HT-29 (cell line): Measurements from ENCODE around the gene ZP2. TPM values are rescaled to one million over a fixed set of nuclear protein-coding genes. Genes with fewer than 3 reads are reported as not detected.
"Not testable (repeated sequence)": the region's sequence is repeated elsewhere in the genome, so short reads cannot be mapped to it uniquely, and the experiment has no call there.

ENCODE experiments used
- DNase-seq: peaks from one replicate; pipeline ENCODE4 v3.0.0-alpha.2; 2015; ENCODE audit warnings: low spot score
- total RNA-seq: library from RNA; depleted of rRNA; stranded (reverse); fragments of >200 nt; shearing (Covaris generic); gene quantifications from 2 replicates; pipeline ENCODE4 v1.2.3, GENCODE V29; 2014; rRNA removed

ZP2 gene
- total RNA-seq = not detected in 2 replicates

DNA sequence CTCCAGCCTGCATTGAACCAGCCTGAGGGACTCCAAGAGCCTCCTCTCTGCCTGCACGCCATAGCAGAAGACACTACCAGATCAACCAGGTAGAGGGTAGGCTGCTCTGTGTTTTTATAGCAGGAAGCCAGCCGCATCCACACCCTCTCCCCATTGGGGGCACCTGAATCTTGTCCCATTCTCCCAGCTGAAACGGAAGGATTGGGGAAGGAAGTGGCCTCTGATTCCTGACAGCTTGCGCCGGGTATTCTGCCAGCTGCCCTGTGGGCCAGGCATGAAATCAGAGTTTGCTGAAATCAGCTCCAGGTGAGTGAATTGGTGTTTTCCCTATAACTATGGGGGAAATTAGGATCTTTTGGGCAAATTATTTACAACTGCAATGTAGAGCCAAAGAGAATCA is at the start of gene ZP2:
TSS of gene ZP2 (minus strand) at position 89 of the 400 bp plus-strand sequence. CDS start at position 62, 27 bp downstream.
- no peak for DNase-seq

DNA sequence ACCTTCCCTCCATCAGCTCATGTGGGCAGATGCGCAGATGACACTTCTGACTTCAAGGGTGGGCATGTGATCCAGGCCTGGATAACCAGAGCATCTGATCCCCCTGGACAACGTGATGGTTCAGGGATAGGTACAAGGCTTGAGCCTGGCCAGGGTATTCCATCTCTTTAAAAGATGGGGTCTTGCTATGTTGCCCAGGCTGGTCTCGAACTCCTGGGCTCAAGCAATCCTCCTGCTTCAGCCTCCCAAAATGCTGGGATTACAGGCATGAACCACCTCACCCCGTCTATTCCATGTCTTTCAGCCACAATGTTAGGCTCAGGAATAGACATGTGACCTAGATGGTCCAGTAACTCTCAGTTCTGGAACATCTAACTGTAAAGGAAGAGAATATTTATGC is 45.9 kb upstream of the ZP2 start:
- no peak for DNase-seq

DNA sequence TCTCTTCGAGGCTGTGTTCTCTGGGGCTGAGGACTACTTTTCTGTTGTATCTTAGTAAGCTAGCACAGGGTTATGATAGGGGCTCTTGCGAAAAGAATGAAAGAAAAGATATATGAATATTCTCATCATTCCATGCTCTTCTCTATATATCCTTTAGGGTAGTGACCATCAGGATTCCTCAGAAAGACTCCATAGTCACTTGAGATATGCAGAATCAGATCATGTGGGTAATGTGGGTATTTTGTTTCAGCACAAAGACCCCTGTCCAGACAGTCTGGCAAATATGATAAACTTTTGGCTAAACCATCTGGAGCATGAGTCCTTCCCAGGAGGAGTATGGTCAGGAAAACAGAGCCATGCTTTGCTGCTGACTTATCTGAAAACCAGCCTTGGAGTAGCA is 45.3 kb upstream of the ZP2 start:
- DNase-seq = no peak

DNA sequence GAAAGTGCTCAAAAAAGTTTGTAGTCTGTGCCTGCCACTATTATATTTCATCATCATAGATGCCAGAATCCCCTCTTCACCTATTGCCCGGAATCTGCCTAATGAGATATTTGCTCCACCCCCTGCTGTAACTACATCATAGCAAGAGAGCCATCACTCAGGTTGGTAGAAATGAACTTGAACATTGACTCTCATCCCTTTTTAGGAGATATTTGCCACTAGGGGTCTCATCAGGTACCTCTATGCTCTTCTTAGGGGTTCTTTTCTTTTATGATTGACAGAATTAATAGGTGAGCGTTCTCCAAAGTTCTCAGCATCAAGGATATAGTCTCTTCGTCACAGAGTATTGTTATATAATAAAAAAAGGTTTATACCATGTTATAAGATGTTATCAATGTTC is 42.1 kb upstream of the ZP2 start:
- no peak for DNase-seq

DNA sequence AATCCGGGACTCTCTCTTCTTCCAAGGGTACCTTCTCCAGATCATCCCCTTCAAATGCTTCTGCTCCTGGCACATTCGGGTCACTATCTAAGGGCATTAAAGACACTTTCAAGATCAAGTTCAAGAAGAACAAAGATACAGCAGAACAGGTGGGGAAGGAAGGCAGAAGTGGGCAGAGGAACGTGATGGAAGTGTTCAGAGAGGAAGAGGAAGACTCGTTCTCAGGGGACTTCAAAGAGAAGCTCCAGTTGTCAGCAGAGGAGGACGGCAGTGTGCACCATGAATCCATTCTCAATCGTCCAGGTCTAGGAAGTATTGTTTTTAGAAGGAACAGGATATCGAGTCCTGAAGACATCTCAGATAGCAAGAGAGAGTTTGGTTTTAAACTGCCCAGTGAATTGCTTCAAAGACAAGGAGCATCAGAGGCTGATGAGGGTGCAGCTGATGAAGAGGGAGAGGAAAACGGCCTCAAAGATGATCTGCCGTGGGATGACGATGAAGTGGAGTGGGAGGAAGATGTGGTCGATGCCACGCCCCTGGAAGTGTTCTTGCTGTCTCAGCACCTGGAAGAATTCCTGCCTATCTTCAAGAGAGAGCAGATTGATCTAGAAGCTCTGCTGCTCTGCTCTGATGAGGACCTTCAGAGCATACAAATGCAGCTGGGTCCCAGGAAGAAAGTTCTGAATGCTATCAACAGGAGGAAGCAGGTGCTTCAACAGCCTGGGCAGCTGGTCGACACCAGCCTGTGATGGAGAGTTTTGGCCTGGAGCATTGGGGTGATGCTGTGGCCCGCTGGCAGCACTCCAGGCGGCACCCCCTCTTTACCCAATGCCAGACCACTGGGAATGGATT is 38.9 kb upstream of the ZP2 start:
- DNase-seq = no peak

DNA sequence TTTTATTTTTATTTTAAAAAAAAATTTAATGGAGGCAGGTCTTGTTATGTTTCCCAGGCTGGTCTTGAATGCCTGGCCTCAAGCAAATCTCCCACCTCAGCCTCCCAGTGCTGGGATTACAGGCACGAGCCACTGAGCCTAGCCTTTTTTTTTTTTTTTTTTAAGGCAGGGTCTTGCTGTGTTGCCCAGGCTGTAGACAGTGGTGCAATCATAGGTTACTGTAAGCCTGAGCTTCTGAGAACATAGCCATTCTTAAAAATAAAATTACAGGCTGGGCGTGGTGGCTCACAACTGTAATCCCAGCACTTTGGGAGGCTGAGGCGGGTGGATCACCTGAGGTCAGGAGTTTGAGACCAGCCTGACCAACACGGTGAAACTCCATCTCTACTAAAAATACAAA is 36.8 kb upstream of the ZP2 start:
- DNase-seq = not testable (repeated sequence)

DNA sequence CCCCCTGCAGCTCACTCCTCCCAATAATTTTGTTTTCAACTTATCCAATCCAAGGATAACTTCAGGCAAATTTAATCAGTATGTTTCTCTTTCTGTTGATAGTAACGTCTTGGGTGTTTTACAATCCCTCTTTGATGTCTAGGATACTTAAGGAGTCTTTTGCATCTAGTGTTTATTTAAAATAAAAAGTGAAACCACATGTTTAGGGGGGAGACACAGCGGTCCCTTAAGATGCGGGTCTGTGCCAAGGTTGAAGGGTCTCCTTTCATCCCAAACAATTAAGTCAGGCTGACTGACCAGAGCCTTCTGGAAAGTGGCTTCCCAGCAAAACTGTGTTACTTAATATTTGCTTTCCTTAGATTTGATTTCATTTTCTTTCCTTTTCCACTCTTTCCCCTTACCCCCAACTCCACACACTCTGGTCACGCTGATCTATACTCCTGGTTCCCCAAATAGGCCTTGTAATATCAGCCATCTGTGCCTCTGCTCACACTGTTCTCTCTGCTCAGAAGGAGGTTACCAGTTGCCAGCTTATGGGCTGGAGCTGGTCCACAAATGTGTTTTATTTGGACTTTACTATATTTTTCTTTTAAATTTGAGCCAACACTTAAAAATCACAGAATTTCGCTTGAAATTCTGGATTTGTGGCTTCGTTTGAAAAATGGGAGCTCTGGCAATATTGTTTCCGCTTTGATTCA is 33.3 kb upstream of the ZP2 start:
- no peak for DNase-seq

DNA sequence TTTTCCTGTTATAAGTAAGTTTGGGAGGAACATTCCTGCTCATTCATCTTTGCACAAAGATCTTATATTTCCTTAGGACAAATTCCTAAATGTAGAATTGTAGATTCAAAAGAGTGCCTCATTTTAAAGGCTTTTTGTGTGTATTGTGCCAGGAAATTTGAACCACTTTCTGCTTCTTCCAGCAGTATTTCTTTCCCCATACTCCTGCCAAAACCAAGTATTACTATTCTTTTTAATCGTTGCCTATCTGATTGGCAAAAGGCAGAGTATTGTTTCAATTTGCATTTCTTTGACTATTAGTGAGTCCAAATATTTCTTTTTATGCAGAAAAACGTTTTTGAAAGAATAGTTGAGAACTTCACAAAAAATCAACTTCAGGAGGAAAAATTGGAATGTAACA is 31.4 kb upstream of the ZP2 start:
- DNase-seq = no peak

DNA sequence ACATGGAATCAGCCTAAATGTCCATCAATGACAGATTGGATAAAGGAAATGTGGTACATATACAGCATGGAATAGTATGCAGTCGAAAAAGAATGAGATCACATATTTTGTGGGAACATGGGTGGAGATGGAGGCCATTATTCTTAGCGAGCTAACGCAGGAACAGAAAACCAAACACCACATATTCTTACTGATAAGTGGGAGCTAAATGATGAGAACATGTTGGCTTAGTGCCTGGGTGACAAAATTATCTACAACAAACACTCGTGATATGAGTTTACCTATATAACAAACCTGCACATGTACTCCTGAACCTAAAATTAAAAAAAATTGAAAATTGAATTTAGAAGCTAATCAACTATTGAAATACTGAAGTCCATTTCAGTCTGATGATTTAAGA is 28.3 kb upstream of the ZP2 start:
- DNase-seq = no peak

DNA sequence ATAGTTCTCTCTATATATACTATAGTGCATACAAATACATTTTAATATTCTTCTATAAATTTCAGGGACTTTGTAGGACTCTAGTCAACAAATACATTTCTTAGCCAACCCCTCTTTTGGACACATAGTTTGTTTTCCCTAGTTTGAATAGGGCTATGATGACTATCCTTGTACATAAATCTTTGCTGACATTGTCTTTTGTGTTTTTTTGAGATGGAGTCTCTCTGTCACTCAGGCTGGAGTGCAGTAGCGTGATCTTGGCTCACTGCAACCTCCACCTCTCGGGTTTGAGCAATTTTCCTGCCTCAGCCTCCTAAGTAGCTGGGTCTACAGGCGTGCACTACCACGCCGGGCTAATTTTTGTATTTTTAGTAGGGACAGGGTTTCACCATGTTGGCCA is 25.5 kb upstream of the ZP2 start:
- DNase-seq = no peak

DNA sequence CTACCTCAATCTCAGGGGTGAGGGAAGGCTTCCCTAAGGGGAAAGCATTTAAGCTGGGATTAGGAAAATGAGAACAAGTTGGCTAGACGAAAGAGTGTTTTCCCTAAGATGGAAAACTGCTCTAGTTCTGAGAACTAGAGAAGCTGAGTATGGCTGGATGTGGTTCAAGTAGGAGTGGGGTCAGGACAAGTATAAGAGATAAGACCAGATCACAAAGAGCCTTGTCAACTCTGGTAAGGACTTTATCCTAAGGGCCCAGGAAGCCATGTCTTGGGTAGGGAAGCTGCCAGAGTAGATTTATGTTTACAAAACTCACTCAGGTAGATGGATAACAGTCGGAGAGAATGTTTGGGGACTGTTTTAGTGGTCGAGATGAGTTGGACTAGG is 23.8 kb upstream of the ZP2 start:
- no peak for DNase-seq

DNA sequence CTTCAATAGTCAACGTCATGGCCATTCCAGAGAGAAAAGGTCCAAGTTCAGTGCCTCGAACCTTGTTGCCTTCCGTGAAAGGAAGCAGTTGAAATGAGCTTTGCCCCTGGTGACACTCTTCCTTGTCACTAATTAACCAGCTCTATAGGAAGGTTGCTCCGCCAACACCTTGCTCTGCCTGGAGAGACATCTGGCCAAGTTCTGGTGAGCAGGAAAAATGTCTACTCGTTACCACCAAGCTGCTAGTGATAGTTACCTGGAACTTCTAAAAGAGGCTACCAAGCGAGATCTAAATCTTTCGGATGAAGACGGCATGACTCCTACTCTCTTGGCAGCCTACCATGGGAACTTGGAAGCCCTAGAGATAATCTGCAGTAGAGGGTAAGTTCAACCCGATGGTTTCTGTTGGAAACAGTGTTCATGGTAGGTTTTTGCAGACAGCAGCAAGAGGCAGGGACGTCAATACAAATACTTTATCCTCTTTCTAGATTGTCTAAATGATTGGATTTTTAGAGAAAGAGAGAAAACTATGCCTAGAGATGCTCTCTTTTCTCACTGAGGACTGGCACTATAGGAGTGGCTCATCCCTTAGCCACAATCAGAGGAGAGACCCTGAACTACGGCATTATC is 22.3 kb upstream of the ZP2 start, which contains the start of gene ANKS4B:
TSS of gene ANKS4B (plus strand) at position 179 of the 630 bp plus-strand sequence. CDS start at position 218, 39 bp downstream.
- peak; percentile 76 for DNase-seq

DNA sequence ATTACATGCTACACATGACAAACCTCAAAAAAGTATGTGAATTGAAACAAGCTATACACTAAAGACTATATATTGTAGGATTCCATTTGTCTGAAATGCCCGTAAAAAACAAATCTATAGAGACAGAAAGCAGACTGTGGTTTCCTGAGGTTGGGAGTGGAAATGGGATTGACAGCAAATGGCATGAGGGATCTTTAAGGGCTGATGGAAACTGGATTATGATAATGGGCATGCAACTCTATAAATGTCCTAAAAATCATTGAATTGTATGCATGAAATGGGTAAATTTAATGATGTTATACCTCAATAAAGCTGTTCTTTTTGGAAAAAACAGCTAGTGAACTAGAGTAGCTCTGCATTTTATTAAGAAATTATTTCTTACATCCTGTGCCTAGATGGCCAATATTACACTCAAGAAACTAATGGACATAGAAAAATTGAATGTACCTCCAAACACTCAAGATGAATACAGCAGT is 21.7 kb upstream of the ZP2 start:
- DNase-seq = no peak

DNA sequence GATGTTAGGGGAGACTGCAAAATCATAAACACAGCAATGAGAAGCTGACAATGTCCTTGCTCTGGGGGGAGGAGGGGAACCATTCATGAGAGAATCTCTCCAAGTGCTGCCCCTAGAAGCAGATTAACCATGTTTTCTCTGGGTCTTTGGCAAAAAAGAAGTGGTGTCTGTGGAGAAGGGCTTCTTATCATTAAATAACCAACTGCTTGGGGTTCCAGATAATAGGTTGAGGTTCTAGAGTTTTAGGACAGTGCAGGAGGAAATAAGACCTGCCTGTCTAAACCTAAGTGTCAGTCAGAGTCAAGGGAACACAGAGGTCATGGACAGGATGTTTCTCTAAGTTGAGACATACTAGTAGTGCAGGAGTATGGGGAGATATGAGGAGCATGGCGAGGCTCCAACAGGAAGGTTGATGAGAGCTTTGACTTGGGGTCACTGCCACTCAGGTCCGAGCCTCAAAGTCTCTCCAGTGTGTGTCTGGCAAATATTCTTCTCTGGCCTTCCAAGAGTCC is 17.0 kb upstream of the ZP2 start:
- DNase-seq = no peak

DNA sequence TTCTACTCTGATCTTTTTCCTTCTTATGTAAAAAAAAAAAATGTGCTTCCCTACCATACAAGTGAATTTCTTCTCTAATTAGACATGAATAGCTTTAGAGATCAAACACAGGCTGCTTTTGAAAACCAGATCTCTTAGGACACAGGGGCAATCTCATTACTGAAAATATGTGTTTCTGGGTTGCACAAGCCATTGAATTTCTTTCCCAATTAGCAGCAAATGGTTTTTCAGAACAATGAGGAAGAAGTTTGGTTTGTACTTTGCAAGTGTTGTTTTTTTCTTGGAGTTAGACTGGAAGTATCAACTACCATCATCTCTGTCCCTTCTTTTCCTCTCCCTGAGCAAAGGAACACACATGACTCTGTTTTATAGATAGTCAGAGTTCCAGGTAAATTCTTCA is 16.5 kb upstream of the ZP2 start:
- no peak for DNase-seq

DNA sequence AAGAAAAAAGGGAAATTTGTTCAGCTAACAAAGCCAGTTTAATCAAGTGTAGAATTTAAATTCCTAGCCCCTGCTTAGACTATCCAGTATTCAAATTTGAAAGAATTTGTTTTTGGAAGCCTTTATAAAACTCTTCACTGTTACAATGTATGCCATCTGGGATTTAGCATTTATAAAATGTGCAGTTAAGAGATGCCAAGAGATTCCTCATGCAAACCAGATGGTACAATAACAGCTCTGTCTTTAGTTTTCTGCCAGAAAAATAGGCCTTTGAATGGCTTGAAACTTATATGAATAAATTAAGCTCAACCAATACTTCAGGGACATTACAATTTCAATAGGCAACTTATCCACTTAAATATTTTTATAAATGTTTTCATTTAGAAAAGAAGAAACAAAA is 15.4 kb upstream of the ZP2 start:
- no peak for DNase-seq

DNA sequence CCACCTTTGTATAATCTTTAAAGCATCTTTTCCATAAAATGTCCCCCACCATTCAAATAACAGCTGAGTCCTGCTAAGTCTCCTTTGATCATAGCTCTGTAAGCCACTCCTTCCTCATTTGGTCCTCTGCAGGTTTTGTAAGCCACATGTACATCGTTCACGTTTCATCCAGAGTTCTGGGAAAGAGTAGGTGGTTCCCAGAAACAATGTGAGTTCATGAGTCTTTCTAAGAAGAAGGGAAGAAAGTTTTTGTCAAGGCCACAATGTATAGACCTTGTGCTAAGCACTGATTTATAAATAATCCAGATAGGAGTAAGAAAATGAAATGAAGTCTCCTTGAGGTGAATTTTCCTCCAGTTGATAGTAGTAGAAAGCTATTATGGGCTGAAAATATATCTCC is 13.4 kb upstream of the ZP2 start:
- no peak for DNase-seq

DNA sequence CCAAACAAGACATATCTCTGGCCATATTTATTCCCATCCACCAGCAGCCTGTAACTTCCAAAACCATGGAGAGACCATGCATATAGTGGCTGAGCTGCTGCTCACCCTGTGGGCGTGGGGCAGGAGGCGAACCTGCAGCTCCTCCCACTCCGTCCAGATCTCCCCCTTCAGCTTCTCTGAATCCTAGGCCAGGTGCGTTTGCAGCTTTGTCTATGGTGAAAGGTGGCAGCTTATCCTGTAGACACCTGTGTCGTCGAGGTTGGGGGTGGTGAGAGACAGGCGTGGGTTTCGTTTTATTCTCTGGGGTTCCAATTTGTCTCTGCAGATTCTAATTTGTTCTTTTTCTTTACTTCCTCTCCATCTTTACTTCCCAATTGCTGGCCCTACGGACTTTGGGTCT is 12.4 kb upstream of the ZP2 start:
- no peak for DNase-seq

DNA sequence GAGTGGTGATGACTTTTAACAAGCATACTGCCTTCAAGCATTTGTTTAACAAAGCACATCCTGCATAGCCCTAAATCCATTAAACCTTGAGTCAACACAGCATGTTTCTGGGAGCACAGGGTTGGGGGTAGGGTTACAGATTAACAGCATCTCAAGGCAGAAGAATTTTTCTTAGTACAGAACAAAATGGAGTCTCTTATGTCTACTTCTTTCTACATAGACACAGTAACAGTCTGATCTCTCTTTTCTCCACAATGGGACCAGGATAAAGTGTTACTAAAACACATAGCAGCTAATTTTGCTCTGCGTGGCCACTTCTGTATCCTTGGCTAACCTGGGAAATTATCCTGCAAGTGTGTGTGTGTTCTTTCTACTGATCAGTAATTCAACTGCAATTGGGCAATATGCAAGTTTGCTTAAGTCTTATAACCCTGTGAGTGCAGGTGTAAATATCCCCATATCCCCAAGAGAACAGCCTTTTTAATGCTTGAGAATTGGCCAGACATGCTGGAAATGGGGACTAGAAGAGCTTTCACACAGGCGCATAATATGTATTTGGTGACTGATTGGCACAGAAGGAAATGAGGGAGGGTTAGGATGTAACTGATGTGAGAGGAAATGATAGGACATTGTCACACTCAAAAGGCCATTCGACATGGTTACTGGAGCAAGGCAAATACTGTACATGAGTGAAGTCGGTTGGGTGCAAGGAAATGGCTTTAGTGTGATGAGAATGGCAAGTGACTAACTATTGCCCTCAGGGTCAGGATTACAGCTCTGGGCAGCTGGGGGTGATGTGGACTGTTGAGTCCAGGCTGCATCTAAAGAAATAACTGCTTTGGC is 11.3 kb upstream of the ZP2 start:
- no peak for DNase-seq

DNA sequence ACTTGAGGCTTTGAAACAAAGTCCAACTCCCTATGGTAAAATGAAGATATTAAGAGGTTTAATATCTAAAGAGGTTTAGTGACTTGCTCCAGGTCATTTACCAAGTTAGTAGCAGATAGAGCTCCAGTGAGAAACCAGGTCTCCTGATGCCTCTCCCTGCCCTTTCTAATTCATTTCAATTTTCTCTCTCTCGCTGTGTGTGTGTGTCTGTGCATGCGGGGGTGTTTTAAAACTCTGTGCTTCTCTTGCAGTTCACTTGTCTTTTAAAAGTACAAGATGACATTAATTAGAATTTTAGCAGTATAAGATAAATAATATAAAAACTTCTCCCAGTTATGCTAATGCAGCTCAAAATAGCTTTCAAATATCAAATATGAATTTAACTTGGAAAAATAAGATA is 8.2 kb upstream of the ZP2 start:
- DNase-seq = no peak

DNA sequence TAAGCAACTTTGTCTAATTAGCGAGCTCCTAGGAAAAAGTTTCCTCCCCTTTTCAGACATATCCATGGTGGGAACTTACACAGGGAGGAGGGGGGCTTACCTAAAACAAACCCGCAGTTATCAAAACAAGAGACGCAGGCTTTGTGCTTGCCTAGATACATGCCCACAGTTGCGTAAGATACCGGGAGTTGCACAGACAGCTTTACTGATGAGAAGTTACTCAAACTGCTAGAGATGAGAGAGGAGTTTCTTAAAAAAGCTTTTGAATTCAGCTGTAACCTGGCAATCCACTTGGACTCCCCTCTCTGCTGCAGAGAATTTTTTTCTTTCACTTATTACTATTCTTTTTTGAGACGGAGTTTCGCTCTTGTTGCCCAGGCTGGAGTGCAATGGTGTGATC is 6.8 kb upstream of the ZP2 start:
- no peak for DNase-seq
